NCI-H1436 treated with DMSO at 0.1 percent for 48 hours (cell line): ENCODE measurements around the gene TSPYL1.
"Not testable (repeated sequence)": the region's sequence is repeated elsewhere in the genome, so short reads cannot be mapped to it uniquely, and the experiment has no call there.

Source experiments
- DNase-seq: peaks from one replicate; lab custom pipeline; 2025; lab: John Stamatoyannopoulos, UW

The TSPYL1 gene

DNA sequence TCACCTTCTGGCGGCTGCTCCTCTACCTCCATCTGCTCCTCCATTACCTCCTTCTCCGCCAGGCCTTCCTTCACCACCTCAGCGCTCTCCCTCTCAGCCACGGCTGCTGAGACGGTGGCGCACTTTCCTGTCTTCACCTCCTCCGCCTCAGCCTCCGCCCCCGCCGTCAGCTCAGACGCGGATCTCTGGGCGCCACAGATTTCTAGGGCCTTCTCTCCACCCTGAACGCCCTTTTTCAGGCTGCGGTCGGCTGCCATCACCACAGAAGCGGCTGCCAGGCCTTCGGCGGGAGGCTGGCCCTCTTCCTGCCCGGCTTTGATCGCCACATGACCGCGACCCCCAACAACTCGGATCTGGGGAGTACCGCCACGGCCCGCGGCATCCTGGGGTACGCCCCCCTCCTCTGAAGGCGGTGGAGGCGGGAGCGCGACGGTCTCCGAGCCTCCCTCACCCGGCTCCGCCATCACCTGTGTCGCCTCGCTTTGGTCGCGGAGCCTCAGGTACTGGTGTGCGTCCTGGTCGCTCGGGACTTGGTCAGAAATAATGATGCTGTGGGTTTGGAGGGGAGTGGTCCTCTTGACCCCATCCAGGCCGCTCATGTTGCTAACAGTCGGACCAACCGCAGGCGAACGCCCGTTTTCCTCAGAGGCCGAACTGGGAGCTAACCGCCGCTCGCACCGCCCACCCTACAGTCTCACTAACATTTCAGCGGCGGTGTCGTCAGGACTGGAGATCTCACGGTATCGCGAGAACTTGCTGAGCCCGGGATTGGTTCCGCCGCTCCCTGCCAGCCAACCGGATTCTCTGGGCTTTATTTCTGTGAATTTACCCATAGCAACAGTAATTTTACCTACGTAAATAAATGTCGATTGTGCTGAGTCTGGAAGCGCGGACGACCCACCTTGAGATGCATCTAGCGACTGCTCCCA lies at the start of gene TSPYL1:
Gene TSPYL1, minus strand, starts transcription at position 699 of the 929 bp plus-strand sequence. Its CDS starts 100 bp downstream, at position 599.
- DNase-seq: peak; percentile 91

DNA sequence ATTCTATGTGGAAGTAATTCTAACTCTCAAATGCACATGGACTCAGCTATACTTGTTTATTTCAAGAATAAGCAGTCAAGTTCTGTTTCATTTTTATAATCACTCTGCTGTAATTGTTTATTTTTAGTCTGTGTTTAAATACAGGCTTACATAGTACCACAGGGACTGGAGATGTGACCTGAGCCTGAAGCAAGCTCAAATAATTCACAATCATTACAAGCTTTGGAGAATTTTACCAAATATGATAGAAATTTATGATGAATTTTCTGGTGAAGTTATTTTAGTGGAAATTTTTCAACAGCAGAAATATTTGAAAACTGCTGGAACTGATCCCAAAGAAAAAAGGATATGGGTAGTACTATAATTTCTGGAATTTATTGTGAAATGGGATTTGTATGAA lies 49.4 kb upstream of the TSPYL1 start:
- no peak for DNase-seq

DNA sequence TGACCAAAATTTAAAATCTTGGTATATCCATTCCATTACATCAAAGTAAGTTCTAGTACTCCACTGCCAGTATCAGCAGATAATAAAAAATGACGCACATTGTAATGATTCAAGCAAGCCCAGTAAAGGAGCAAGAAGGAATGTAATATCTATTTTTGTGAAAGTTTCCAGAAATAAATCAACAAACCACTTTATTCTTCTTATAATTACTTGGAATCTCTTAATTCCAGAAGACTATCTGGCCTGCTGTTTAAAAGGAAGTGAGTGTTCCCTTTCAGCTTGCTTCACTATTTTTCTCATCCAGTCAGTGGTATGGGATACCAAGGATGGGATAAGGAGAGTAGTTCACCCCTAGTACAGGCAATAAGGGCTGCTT lies 48.8 kb upstream of the TSPYL1 start:
- DNase-seq: no peak

DNA sequence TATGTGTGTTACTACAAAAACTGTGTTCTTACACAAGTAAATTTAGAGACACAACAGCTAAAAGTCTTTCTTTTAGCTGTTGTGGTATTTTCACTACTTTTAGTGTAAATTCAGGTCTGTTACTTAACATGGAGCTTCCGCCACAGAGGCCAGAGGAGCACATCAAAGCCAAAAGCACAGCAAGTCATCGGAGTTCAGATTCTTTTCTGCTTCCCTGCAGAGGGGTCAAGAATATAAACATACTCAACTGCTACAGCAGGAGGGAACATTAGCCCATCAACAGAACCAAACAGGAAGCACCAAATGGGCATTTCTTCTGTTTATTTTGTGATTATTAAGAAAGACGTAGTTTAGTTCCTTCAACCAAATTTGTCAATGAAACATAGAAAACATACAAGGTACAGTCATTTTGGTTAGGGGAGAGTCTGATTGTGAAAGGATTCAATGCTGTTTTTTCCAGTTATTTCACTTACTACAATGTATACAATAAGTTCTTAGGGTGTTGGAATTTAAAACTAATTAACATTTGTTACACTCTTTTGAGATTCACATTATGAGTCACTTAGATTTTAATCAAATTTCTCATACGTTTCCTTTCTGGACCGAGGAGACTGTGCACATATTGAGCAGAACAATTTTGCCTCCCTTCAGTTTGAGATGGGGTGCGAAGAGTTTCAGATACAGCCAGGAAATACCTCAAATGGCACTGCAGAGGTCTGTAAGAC lies 48.2 kb upstream of the TSPYL1 start:
- no peak for DNase-seq

DNA sequence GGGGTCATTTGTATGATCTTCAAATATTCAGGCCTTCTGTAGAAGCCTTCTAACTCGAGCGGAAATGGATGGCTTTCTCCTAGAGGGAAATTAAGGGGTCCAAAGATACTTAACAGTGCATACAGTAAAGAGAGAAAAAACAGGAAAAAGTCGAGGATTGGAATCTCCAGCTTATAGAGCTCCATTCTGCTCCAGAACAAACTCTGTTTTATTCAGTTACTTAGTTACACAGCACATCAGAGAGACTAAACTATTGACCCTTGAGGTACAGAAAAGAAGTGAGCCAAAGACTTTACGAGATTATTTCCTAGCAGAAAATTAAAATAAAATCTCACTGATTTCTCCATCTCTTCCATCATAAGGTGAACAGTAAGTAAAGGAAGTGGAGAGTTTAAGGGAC lies 47.3 kb upstream of the TSPYL1 start:
- DNase-seq: no peak

DNA sequence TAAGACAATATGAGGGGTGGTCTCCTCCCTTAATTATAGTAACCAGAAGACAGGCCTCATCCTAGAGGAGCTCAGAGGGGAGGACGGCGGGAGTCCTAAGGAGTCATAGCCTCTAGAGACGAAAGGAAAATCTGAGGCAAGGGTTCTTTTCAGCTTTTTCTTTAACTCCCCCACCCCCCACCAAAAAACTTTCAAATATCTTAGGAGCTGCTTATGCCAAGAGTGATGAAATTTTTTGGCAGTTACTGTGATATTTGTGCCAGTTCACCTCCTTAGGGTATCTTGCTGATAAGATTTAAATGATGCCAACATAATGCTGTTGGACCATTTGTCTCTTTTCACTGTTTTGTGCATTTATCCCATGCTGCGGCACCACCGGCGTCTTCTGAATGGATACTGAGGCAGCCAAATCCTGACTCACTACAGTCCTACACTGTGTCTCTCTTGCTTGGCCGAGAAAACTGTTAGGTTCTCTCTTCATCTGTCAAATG lies 46.5 kb upstream of the TSPYL1 start:
- DNase-seq: no peak

DNA sequence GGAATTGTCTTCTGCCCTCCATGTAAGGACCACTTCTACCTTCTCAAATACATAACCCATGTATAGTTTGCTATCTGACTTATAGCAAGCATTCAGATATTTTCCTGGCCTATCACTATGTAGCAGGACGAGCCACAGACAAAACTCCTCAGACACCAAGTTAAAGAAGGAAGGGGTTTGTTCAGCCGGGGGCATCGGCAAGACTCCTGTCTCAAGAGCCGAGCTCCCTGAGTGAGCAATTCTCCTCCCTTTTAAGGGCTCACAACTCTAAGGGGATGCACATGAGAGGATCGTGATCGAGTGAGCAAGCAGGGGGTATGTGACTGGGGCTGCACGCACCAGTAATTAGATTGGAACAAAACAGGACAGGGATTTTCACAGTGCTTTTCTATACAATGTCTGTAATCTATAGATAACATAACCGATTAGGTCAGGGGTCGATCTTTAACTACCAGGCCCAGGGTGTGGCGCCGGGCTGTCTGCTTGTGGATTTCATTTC lies 46.0 kb upstream of the TSPYL1 start:
- not testable (repeated sequence) for DNase-seq

DNA sequence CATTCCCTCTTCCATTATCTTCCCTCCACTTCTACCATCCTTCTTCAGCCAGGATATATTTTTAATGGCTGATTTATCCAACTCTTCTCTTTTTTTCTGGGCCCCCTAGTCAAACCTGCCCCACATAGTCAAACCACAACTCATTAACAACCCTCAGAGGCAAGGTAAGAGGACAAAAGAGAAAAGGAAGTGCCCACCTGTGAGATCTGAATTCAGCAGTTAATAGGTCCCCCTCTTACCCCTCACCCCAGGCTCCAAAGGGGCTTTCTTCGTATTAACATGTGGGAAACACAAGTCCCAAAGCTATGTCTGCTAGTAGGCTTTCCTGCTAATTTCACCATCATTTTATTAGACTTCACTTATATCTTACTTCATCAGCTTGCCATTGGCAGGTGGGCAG lies 44.1 kb upstream of the TSPYL1 start:
- no peak for DNase-seq

DNA sequence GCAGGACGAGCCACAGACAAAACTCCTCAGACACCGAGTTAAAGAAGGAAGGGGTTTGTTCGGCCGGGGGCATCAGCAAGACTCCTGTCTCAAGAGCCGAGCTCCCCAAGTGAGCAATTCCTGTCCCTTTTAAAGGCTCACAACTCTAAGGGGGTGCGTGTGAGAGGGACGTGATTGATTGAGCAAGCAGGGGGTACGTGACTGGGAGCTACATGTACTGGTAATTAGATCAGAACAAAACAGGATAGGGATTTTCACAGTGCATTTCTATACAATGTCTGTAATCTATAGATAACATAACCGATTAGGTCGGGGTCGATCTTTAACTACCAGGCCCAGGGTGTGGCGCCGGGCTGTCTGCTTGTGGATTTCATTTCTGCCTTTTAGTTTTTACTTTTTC lies 42.2 kb upstream of the TSPYL1 start:
- not testable (repeated sequence) for DNase-seq

DNA sequence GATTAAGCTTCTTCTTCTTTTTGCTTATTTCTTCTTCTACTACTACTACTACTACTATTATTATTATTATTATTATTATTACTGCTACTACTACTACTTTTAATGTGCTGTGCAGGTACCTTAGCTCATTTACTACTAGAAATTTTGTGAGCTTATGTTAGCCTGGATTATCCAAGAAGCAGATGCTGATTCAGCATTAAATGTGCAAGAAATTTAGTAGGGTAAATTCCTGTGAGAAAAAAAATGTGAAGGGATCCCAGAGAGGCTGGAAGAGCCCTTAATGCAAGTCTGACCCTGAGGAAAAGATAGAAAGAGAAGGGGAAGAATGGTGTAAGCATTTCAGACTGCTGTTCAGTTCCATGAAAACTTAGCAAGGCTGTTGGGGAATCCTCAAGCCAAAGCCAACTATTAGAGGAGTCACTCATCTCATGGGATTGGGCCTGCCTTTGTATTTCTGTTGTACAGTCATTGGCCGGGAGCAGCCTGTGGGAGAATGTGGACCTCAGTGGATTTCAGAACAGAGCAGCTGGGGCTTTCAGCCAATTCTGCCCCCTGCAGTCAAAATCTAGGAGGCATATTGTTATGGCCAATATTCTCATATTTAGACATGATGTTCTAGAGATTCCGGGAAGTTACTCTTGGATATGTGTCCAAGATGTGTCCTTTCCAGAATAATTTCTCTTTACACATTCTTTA lies 37.2 kb upstream of the TSPYL1 start:
- no peak for DNase-seq

DNA sequence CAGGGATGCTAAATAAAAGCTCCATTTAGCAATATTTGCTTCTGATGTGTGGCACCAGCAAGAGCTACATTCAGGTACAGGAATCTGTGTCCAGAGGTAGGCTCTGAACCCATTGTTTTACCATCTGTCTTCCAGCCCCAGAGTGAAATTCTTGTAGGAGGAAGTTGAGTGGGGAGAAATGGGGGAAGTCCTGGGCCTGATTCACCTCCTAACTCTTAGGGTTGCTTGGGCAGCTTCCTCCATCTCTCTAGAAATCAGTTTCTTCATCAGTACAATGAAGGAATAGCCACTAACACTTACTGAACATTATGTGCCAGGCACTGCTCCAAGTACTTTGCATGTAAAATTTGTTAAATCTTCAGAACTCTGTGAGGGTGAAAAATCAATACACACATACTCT lies 35.1 kb upstream of the TSPYL1 start:
- DNase-seq: no peak

DNA sequence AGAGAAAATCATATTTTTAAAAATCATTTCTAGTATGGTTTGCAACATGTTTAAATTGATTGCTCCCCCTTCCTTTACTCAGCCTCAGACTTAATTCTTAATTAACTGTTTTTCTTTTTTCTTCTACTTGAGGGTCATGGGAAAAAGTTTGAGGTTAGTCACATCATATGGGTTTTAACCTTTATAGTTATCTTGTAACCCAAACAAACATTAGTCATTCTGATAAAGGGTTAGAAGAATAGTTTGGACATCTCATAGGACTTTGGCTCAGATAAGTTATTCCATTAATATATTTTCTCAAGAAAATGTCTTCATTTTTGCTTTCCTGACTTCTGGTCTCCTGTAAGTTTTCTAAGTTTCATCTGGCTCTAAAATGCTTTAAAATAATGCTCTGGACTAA lies 34.5 kb upstream of the TSPYL1 start:
- DNase-seq: no peak

DNA sequence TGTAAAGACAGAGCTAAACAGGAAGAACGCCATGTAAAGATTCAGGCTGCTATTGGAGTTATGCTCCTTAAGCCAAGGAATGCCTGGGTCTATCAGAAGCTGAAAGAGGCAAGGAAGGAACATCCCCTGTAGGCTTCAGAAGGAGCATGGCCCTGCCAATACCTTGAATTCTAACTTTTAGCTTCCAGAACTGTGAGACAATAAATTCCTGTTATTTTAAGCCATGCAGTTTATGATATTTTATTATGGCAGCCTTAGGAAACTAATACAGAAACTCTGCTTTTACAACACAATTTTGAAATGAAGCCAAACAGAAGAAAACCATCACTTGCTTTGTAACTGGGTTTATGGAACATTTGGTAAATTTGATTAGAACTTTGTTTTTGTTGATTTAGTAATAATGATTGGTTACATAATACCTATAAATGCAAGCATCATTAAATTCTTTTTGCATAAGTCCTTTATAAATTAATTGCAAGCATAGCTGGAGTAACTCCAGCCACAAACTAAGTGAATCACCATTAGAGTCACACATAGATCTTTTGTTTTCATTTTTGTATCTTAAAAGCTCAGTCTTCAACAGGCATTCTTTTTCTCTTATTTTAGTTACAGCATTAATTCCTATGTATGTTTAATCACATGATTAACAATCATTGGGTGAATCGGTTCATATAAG lies 33.5 kb upstream of the TSPYL1 start:
- DNase-seq: no peak

DNA sequence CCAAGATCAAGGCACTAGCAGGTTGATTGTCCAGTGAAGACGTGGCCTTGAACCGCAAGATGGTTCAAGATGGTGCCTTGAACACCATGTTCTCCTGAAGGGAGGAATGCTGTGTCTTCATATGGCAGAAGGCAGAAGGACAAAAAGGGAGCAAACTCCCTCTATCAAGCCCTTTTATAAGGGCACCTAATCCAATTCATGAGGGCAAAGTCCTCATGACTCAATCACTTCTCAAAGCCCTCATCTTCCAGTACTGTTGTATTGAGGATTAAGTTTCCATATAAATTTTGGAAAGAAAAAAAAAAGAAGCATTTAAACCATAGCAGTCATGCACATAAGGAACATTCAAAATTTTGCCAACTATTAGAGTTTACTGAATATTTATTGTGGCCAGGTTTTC lies 29.9 kb upstream of the TSPYL1 start:
- DNase-seq: no peak

DNA sequence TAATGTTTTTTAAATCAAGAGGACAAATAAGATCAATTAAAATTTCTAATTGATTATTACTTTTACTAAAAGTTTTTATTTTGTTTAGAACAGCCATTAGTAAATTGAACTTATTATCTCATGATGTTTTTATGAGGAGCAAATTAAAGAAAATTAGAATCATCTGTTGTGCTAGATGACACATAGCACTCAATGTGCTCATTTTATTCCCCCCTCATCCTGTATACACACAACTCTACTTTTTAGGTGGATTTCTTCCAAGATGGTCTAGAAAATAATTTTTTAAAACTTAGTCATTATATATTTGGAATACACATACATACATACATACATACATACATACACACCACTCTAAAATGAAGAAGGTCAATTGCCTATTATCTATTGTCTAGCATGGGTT lies 29.3 kb upstream of the TSPYL1 start:
- no peak for DNase-seq

DNA sequence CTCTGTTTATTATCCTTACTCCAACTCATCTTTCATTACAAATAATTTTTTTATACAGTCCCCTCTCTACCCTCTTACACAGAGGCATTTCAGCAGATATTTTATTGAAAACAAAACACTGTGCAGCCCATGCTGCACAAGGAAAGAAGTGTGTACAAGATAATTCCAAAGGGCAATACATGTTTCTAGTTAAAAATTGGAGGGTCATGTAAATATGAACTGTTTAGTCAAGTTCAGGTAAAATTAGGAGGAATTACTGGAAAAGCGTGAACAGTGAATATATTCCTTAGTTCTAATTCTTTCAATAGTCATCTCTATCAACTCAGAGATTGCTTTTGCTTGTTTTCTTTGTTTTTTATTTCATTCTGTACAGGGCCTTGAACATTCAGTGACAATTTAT lies 27.9 kb upstream of the TSPYL1 start:
- no peak for DNase-seq

DNA sequence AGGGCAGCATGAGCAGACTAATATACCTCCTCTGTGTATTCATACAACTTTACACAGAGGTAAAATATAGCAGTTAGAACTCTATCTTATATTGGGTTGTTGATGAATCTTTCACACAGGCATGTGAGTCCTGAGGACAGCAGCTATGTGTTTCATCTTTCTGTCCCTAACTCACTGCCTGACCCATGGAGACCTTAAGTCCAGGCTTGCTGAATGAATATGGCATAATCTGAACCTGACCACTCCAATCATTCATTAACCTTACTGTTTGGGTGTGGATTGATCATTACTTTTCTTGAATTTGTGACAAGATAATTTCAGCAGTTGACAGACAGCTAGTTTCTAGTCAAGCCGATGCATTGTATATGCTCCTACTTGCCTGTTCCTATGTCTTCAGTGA lies 27.3 kb upstream of the TSPYL1 start:
- DNase-seq: no peak

DNA sequence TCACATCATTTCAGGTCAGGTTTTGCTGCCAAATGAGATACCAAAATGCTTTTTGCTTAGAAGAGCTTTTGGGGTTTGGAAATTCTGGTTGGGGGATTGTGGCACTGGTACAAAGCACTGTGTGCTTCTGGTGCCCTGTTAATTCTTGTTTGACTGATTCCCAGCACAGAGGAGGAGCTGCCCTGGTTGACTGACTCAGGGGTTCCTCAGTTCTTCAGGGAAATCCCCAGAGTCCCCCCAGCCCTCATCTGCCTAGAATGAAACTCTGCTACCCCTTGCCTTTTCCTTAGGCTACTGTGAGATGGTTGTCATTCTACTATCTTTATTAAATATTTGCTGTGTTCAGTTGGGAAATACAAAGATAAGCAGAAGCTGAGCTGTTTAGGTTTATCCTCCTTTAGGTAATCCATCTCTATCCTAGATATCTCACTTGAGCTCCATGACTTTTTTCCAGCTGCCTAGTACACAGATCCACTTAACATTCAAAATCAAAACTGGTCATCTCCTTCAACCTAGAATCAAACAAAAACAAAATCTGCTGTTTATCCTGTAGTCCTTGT lies 24.9 kb upstream of the TSPYL1 start:
- no peak for DNase-seq

DNA sequence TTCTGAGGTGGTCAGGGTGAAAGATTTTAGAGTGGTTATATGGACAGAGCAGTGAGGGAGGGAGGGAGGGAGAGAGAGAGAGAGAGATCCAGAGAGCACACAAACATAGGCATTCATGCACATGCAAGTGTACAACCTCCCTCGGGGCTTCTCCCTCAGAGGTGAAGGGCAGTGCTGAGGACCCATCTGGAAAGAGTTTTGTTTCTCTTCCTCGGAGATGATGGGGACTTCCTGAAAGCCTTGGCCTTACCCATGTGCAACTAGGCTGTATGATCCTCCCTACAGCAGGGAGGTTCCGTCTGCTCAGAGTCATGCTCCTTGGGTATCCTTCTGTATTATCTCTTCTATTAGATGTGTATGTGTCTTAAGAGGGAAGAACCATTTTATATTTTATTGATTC lies 21.4 kb upstream of the TSPYL1 start:
- no peak for DNase-seq

DNA sequence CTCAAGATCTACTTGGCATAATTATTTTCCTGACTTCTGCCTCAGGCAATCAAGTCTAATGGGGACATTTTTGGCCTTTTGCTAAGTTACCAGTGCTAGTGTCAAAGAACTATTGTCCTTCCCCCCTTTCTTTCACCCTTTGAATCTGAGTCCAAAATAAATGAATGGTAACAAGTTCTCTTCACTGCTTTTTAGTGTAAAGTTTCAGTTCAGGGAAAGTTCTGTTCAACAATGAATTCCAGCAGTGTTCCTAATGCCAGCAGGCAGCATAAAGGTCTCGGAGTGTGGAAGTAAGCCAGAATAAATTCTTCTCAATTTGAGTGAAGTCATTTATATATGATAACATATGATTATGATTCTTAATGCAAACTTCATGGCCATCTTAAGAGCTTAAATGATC lies 20.8 kb upstream of the TSPYL1 start:
- DNase-seq: no peak

DNA sequence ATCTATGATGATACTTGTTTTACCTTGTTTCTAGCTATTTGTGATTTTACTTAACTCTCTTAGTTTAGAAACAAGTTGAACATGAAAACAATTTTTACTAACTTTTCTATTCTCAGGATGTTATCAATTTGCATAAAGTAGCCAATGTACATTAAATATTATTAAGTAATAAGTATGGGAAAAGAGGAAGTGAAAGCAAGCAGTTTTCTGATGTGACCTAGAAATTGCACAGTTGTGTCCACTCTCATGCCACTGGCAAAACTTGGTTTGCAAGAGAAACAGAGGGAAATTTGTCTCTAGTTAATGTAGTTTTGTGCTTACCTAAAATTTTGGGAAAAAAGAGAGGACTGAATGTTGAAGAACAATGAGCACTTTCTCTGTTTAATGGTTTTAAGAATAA lies 19.2 kb upstream of the TSPYL1 start:
- DNase-seq: no peak

DNA sequence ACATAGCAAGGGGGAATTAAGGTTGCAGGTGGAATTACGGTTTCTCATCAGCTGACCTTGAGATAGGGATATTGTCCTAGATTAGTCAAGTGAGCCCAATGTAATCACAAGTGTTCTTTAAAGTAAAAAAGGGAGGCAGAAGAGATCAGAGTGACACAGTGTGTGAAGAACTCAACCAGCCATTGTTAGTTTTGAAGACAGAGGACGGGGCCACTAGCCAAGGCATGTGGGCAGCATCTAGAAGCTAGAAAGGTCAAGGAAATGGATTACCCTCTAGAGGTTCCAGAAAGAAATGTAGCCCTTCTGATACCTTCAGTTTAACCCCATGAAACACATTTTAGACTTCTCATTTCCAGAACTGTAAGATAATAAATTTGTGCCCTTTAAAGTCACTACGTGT lies 18.5 kb upstream of the TSPYL1 start:
- DNase-seq: no peak
